Stimulated activated CD8-positive, alpha-beta memory T cell treated with anti-CD3 and anti-CD28 coated beads, Interleukin-15, amount 100 ng/mL, for 1 hour (primary cell): ENCODE results near the gene TUBA8.
"Not testable (repeated sequence)": the region's sequence is repeated elsewhere in the genome, so short reads cannot be mapped to it uniquely, and the experiment has no call there.

Experiments used
- DNase-seq: peaks from one replicate; pipeline ENCODE4 v3.0.0-alpha.2; 2020; ENCODE audit warnings: low read depth

The TUBA8 gene

DNA sequence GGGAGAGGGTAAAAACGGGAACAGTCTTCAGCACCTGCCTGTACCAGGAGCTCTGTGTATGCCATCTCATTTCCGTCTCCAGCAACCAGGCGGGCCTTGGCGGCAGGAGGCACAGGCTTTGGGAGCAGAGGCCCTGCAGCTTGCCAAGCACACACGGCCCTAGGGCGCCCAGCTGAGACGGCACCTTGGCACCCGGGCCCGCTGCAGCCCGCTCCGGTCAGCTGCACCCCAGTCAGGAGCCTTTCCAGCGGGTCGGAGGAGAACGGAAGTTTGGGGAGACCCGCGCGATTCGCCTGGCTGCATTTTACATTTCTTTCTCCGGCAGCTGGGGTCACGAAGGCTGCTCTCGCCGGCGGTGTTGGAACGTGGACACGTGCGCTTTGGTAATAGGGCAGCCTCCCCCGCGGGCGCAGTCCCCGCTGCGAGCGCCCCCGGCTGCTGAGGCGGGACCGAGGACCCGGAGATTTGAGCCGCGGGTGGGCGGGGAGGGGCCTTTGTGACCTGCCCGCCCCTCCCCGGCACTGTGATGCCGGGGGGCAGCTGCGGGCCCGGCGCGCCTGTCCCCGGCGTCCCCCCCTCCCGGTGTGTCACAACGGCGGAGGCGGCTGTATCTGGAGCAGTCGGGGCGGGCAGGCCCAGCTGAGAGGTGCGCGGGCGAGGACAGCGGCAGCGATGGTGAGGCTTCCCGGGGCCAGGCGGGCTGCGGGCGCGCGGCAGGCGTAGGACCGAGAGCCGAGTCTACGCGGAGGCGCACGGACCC is at the start of gene TUBA8:
Gene TUBA8, plus strand, starts transcription at position 616 of the 760 bp plus-strand sequence. Its CDS starts 57 bp downstream, at position 673.
- no peak for DNase-seq

DNA sequence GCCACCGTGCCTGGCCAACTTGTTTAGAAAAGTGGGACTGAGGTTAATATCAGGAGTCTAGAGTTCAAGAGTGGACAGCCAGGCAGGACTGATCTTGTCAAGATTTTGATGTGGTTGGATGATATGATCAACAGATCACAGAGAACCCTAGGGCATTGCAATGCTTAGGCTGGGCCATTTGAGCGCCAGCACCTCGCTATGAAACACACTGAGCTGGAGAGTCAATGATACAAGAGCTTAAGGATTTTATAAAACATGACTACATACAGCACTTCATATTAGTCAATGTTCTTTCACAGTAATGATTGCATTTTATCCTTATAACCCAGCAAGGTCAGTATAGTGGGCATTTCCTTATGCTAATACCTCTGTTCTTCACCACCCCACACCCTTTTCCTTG is 48.2 kb upstream of the TUBA8 start:
- no peak for DNase-seq

DNA sequence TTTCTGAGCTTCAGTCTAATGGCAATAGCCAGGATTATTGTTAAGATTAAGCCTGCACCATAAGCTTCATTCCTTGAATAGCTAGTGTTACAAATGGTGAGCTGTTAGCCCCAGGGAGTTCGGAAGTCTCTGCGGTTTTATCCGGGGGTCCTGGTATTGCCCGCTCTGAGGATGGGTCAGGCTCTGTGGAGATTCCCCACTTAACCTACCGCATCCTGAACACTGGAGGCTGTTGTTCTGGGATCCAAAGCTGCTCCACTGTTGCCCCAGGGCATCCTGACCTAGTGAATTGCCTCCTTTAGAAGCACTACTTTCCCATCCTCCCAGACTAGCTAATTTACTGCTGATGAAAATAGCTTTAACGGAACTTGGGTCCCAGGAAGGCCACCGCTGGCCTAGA is 47.3 kb upstream of the TUBA8 start:
- no peak for DNase-seq

DNA sequence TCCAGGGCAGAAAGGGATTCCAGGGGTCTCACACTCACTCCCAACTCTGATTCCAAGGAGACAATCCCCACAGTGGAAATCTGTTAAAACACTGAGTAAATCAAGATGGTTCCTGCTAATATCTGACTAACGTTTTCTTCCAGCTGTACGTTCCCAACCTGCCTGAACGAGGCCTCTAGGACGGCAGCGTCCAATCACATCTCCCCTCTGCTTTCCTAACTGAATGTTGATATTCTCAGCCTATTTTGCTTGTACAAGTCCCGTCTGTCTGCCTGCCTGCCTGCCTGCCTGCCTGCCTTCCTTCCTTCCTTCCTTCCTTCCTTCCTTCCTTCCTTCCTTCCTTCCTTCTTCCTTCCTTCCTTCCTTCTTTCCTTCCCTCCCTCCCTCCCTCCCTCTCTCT is 46.9 kb upstream of the TUBA8 start:
- DNase-seq: not testable (repeated sequence)

DNA sequence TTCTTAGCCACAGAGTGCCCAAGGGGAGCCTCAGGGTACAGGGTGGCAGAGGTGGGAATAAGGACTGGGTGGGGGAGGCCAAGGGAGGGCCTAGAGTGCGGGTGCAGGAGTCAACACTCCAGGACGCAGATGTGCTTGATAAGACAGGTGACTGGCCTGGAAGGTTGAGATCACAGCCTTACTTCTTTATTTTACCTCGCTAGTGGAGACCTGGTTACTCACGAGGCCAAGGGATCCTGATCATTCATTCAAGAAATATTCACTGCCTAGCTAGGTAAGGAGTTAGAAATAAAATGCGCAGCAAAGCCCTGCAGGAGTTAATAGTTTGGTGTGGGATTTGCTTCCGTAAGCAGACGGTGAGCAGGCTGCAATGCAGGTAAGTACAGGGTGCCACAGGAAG is 46.0 kb upstream of the TUBA8 start:
- DNase-seq: no peak

DNA sequence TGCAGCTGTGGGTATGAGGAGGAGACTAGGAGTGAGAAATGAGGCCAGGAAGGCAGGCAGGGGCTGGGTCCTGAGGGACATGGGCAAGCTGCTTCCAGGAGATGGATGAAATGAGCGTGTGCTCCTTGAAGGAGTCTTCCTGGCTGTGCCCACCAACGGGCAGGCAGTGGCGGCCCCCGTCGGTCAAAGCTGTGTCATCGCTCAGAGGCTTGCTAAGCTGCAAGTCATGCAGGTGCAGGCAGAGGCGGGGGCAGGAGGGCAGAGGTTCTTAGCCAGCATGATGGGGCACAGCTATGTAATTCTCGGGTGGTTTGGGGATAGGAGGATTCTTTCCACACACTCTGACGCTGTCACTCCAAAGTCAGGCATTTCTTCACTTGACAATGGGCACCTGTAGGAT is 45.4 kb upstream of the TUBA8 start:
- no peak for DNase-seq

DNA sequence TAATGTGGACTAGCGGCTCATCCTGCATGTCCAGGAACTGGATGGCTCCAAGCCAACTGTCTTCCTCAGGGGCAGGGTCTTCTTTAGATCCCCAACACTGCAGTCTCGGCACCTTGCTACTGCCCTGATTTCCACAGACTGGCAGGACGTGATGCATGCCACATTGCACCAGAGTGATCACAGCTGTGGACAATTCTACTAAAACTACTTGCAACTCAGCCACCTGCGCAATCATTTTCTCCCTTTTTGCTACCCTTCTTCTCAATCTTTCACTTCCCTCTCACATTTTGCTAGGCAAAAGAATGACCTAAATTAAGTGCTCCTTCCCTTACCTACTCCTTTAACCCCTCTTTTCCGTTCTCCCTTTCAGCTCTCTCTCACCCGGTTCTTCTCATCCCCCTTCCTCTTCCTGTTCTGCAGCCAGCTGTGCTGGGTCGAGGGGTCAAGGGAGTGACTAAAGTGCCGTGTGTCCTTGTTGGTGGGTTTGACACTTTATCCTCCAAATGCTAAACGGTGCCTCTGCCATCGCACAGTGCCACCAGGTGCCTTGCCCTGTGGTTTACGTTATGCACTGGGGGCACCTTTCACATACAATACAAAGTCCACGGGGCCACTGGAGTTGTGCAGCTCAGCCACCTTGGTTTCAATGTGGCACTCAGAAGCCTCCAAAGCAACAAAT is 44.3 kb upstream of the TUBA8 start:
- DNase-seq: no peak

DNA sequence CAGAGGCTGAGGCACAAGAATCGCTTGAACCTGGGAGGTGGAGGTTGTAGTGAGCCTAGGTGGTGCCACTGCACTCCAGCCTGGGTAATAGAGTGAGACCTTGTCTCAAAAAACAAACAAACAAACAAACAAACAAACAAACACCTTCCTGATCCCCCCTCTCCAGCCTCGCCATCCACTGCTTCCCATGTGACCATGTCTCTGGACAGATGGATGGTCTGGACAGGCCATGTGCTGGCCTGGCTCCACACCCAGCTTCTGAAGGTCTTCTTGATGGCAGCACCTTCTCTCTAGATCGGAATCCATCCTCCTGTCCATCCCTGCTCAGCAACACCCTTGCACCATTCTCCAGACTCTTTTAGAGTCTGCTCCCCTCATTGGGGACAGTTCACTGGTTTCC is 43.5 kb upstream of the TUBA8 start:
- no peak for DNase-seq

DNA sequence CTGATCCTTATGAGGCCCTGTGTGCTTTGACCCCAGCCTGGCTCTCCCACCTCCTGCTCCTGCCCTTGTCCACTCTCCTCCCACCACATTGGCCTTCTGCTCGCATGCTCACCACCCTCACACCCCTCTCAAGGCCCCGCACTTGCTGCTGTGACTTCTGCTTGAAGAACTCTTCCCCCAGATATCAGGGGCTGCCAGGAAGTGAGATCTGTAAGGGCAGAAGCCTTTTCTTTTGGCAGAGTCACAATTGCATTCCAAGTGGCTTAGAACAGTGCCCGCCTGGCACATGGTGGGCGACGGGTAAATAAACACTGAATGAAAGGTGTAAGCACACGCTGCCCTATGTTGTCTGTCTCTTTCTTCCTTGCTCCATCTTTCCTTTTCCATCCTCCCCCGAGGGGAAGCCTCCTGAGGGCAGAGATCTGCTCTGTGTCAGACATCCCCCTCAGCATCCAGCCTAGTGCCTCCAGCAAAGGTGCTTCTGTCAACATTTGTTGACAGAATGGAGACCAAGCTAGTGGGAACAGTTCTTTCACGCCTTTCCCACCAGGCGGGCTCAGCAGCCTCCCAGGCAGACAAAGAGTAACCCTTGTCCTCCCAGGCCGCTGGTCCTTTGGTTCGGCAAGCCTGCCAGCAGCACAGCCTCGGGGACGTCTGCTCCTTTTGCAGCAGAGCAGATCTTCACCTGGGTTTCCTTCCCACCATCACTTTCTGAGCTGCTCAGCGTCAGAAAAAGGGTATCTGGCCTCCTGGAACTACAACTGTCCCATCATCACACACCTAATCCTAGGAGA is 42.9 kb upstream of the TUBA8 start:
- no peak for DNase-seq

DNA sequence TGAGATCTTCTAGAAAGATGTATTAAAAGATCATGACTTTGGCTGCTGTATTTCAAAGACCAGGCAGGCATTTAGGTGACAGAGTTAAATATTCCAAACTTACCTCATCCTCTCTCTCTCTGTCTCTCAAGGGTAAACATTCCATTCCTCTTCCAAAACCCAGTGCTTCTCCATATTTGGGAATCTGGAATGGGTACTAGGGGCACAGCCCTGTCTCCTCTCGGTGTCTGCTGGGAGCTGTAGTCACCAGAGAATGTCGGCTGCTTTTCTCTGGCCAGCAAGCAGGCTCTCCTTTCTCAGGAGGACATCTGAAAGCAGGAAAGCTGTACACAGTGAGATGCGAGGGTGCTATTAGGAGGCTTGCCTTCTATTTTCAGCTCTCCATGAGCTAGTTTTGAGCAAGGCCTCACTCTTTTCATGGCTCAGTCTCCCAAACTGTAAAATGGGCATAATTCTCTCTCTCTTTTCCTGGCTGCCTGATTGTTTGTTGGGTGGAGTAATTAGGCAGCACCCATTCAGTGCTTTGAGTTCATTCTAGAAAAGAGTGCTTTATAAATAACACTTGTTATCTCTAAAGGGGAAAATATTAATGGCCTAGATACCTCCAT is 42.1 kb upstream of the TUBA8 start:
- DNase-seq: no peak

DNA sequence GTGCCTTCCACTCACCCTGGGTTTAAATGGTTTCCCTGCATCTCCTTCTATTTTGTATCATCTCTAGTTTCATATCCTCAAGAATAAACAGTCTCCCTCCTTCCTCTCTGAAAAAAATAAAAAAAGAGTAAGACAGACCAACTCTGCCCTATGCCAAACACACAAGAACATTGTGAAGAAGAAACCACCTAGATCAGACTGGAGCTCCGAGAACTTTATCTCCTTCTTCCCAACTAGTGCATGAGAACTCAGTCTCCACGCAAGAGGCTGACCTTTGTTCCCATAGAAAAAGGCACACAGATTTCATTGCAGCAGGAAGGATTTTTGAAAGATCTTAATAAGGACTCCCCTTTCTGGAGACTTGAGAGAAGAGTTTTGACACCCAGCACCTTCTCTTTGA is 41.6 kb upstream of the TUBA8 start:
- DNase-seq: no peak

DNA sequence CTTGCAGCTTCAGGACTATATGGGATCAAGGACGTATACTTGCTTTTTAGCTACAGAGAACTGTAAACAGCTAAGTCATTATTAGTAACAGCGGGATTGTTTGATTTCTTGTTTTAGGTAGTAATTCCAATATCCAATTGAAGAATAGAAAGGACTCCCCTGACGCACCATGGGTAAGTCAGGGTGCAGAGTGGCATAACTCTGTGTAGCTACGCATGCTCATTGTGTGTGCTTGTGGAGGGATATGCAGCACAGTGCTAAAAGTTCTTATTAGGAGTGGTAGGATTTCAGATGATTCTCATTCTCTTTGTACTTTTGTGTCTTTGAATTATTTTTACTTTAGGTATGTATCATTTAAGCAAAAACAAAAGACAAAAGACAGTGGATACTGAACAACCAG is 40.6 kb upstream of the TUBA8 start:
- DNase-seq: no peak

DNA sequence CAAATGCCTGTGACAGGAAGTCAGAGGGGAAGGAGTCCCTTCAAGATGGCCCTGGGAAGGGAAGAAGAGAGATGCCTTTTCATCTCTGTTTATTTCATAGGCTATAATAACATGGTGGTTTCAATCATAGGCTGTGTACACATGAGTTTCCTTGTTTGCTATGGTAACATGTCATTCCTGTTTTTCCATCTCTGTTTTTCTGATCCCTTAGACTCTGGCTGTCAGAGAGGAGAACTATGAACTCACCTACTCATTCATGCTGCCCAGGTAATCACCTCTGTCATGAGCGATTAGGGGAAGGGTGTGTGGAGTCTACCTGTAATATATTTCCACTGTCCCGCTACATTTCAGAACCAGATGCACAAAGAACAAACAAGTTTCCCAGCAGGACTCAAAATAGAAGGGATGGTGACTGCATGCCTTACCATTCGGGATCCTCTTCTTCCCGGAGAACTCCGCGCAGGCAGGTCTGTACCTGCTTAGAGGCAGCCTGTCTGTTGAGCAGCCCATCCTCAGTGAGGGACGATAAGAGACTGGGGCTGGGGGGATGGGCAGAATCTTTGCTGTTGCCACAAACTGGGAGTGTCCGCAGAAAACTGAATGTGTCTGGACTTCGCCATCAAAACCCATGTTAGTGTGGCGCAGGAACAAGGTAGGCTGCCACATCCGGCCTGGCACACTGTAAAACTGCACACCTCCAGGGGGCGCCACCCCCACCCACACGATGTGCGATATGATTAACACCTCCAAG is 39.9 kb upstream of the TUBA8 start:
- DNase-seq: no peak

DNA sequence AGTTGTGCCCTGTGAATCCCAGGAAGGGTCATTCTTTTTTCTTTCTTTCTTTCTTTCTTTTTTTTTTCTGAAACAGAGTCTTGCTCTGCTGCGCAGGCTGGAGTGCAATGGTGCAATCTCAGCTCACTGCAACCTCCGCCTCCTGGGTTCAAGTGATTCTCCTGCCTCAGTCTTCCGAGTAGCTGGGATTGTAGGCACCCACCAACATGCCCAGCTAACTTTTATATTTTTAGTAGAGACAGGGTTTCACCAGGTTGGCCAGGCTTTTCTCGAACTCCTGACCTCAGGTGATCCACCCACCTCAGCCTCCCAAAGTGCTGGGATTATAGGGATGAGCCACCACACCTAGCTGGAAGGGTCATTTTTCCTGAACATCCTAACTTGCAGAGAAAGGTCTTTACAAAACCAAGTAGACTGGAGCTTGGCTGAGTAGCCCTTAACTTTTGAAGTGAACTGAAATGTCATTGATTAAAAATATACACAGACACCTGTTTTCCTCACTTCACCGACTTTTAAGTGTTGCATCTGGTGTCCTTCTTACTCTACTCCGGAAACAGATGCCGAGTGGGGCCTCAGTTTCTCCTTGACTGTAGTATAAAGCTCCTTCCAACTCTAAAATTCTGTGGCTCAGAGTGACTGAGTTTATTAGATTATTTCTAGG is 39.2 kb upstream of the TUBA8 start:
- DNase-seq: not testable (repeated sequence)

DNA sequence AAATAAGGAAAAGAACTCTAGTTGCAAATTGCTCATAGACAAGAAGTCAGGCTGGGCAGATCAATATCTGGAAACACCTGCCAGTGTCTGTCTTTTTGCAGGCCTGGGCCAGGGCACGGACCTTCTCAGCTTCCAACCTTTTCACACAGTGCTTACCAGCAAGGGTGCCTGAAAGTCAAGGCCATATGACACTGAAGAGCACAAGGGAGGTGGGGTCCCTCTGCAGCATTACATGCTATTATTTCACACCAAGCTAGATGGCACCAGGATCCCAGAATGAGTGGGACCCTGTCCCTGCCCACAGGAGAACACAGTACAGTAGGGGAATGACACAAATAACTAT is 38.7 kb upstream of the TUBA8 start:
- no peak for DNase-seq

DNA sequence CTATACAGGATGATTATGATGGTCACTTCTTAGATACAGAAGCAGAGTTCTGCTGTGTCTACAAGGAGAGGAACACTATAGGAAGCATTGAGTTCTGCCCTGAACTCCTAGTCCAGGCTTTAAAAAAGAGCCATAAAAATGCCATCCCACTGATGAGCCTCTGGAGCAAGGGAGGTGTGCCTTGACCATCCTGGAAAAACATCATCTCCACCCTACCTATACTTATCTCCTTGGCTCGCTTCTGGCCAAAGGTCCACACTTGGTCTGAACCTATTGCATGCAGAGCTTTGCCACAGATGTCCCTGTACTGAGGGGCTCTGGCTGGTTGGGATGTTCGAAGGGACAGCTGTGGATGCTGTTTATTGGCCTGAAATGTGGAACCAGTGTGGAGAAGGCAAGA is 37.1 kb upstream of the TUBA8 start:
- DNase-seq: no peak

DNA sequence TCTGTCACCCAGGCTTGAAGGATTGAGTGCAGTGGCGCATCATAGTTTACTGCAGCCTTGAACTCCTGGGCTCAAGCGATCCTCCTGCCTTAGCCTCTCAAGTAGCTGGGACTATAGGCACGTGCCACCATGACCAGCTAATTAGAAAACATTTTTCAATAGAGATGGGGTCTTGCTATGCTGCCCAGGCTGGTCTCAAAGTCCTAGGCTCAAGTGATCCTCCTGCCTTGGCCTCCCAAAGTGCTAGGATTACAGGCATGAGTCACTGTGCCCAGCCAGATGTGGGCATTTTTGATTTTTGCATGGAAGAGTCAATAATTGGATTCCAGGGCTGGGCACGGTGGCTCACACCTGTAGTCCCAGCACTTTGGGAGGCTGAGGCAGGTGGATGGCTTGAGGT is 36.7 kb upstream of the TUBA8 start:
- not testable (repeated sequence) for DNase-seq

DNA sequence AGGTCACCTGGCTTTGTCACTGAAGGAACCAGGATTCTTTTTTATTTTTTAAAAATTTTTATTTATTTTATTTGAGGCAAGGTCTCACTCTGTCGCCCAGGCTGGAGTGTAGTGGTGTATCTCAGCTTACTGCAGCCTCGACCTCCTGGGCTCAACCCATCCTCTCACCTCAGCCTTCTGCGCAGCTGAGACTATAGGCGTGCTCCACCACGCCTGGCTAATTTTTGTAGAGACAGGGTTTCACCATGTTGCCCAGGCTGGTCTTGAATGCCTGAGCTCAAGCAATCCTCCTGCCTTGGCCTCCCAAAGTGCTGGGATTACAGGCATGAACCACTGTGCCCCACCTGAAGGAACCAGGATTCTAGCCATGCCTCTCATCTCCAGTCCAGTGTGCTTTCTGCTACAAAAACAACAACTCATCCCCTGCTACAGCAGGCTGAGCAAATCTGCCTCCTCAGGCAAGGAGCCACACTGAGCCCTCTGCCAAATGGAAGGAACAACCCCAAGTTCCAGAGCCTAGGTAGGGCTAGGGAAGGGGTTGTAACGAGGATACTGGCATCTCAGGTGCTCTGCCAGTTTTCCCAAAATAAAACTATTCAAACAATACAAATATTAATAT is 35.4 kb upstream of the TUBA8 start:
- no peak for DNase-seq

DNA sequence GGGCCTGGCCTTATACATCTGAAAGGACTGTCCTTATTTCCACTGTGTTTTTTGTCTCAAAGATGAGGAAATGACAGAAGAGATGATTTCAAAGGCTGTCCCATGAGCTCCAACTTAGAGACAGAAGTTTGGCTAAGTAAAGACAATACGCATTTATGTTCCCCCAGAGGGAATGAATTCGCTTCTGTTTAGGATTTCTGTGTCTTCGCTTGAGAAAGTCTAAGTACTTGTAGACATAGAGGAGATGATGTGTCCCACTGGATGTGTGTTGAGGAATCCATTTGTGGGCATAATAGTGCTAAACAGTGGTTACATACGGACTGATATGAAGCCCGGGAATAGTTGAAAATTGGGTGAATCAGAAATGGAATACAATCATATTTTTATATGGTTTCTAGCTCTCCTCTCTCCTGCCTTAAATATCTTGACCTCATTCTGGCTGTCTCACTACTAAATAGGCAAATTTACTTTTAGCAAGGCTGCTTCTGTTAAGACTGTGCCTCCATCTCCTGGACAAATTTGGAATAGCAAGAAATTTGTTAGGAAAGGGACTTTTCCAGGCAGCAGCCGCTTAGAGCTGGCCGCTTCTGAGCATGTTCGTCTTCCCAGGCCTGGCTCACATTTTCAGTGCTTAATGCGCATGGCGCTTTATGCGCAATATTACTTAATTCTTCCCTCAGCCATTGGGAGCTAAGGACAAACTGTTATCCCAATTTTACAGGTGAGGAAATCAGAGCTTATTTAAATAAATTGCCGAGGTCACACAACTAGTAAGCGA is 34.7 kb upstream of the TUBA8 start:
- peak; percentile 7 for DNase-seq

DNA sequence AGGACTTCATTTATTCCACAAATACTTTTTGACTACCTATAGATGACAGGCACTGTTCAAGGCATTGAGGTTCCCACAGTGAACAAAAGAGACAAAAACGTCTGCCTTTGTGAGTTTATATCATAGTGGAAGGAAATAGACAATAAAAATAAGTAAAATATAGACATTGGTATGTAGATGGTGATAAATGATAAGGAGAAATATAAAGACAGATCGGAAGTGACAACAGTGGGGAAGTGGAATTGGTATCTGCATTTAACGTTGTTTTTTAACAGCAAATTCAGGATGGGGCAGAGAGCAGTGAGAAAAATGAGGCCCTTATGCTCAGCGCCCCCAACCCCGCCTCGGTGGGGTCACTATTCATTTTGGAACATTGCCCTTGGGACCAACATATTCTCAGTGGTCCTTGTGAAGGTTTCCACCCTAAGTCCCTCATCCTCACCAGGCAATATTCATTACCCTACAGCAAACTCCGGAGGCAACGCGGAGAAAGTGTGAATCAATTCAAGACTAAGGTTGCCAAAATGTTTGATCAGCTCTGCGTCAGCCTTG is 33.4 kb upstream of the TUBA8 start:
- DNase-seq: no peak
